Esophagus muscularis mucosa (tissue), 4 donors: ENCODE data around the gene TLE4. TPM values are rescaled to one million over a fixed set of nuclear protein-coding genes. Genes with fewer than 3 reads are reported as not detected.

Experiments used
- DNase-seq: peaks from one replicate; pipeline ENCODE4 v3.0.0-alpha.2; 2017; ENCODE audit errors: extremely low spot score
- H3K27ac ChIP-seq, 4 donors: fragments of 200-600 bp; sonication (generic); replicated peaks in 1 of 4; 1 replicate in 3 of 4; 2 replicates in 1 of 4; pipeline ENCODE4 v1.5.1; 2016 to 2019; ENCODE audit warnings: mild to moderate bottlenecking in 1 of 4
- H3K27me3 ChIP-seq, 4 donors: fragments of 200-600 bp; sonication (generic); one replicate each; pipeline versions ENCODE4 v1.5.1 to v1.6.0; 2016 to 2019
- H3K36me3 ChIP-seq, 4 donors: fragments of 200-600 bp; sonication (generic); one replicate each; pipeline ENCODE4 v1.5.1; 2016 to 2019
- H3K4me1 ChIP-seq, 4 donors: fragments of 200-600 bp; sonication (generic); one replicate each; pipeline ENCODE4 v1.5.1; 2016 to 2019
- H3K4me3 ChIP-seq, 4 donors: fragments of 200-600 bp; sonication (generic); 1 replicate in 2 of 4; 2 replicates in 2 of 4; pipeline ENCODE4 v1.5.1; 2016 to 2019; ENCODE audit warnings: mild to moderate bottlenecking in 4 of 4, moderate library complexity in 1 of 4
- H3K9me3 ChIP-seq, 4 donors: fragments of 200-600 bp; sonication (generic); 1 replicate in 3 of 4; 2 replicates in 1 of 4; pipeline ENCODE4 v1.5.1; 2016 to 2019
- CTCF ChIP-seq, 3 experiments: fragments of 200-600 bp in 2 of 3; fragments of 450-650 bp in 1 of 3; sonication (generic) in 2 of 3; IDR thresholded peaks; one replicate each; pipeline ENCODE4 v1.5.1; 2017 to 2019; ENCODE audit warnings: antibody characterized with exemption in 3 of 3, mild to moderate bottlenecking in 2 of 3, moderate library complexity in 1 of 3
- EP300 ChIP-seq: sonication (generic); formaldehyde crosslinking; IDR thresholded peaks from one replicate; pipeline ENCODE4 v1.6.1; 2017; ENCODE audit warnings: antibody characterized with exemption
- POLR2A ChIP-seq: fragments of 450-650 bp; IDR thresholded peaks from one replicate; pipeline ENCODE4 v1.6.1; 2017; ENCODE audit warnings: antibody characterized with exemption, moderate library complexity, mild to moderate bottlenecking, low read depth
- POLR2AphosphoS5 ChIP-seq, 2 donors: sonication (generic); formaldehyde crosslinking; IDR thresholded peaks; one replicate each; pipeline ENCODE4 v1.6.1; 2017; ENCODE audit warnings: antibody characterized with exemption in 2 of 2
- WGBS: methylation state at CpG from one replicate; pipeline ENCODE4 v1.1.5; 2018; 5-methylcytosine and 5-hydroxymethylcytosine counted together
- intact Hi-C: fragments of 100-400 bp; cut with DNase I; formaldehyde crosslinking; loops from one replicate; pipeline ENCODE4 v1.15.1; 2023
- total RNA-seq, 4 donors: library from RNA; depleted of rRNA; stranded (reverse); fragments of >200 nt; gene quantifications; one replicate each; pipeline versions ENCODE4 v1.1.0 to v1.2.1, GENCODE V29; 2016

The TLE4 gene
- total RNA-seq, 4 donors from 2014 or later, result 30.0 to 36.1 (median 34.3) TPM

DNA sequence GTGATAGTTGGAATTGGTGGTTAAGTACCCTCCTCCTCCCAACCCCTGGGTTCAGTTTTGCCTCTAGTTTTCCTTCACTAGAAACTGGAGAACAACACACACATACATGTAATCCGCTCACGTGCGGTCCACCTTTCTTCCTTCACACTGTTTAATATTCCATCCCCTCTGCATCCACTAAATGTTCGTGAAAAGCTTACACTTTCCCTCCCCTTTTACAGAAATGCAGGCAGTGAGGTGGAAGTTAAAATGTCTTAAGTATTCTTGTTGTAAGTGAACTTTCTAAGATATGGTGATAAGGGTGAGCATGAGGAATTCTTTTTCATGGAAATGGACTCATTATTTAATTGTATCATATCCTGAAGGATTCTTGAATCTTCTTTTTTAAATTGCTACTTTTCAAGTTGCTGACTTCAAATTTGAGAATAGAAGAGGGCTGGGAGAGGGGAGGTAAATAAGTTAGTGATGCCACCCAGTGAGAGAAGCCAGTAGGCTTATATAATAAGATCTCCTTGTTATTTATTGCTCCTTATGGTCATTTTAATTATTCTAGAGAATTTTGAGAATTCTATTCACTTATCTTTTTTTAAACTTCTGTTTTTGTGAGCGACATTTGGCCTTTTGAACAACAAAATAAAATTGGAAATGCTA lies 90.2 kb downstream of the TLE4 start:
- Histone ChIP-seq H3K36me3 (peaks cover 0 to 4% (median 0%) of the 10 kb centered on the region in 4 donors), H3K9me3 (no peaks in the 10 kb centered on the region), H3K27ac (no peak overlapping the region), H3K4me1 (peaks cover 0 to 22% (median 20%) of the 10 kb centered on the region in 4 donors), H3K27me3 (no peaks in the 10 kb centered on the region), H3K4me3 (no peak overlapping the region)
- WGBS, result 86% methylated on average over 5 of the region's 5 CpGs
- TF ChIP-seq POLR2A (no peak), CTCF (IDR thresholded peaks at IDR 0.05) (no peak)
- DNase-seq, result no peak
- intact Hi-C loops, result no loop called here

- H3K27ac ChIP-seq, result no peak overlapping the region
- TF ChIP-seq CTCF (IDR thresholded peaks at IDR 0.05), result no peak
- no peak for TF ChIP-seq POLR2A
- TF ChIP-seq EP300, result no peak
- no peak for TF ChIP-seq POLR2AphosphoS5 (IDR thresholded peaks at IDR 0.05)
- H3K4me1 ChIP-seq, result peaks cover 0 to 22% (median 20%) of the 10 kb centered on the region in 4 donors
- 48% methylated on average over 6 of the region's 6 CpGs for WGBS
- no peaks in the 10 kb centered on the region for H3K9me3 ChIP-seq
- H3K4me3 ChIP-seq, result no peak overlapping the region
- no peak for DNase-seq
- no peaks in the 10 kb centered on the region for H3K36me3 ChIP-seq
- no peaks in the 10 kb centered on the region for H3K27me3 ChIP-seq
- intact Hi-C loops, result no loop called here
Measured at GRCh38 chr9:79662537-79662956, 90.8 kb downstream of the TLE4 start.

- DNase-seq, result no peak
- TF ChIP-seq EP300, result no peak
- TF ChIP-seq CTCF (IDR thresholded peaks at IDR 0.05), result no peak
- no peak for TF ChIP-seq POLR2AphosphoS5 (IDR thresholded peaks at IDR 0.05)
- TF ChIP-seq POLR2A, result no peak
- no peaks in the 10 kb centered on the region for H3K9me3 ChIP-seq
- H3K4me3 ChIP-seq, result no peak overlapping the region
- intact Hi-C loops, result no loop called here
- H3K36me3 ChIP-seq, result no peaks in the 10 kb centered on the region
- no peak overlapping the region for H3K27ac ChIP-seq
- peaks cover 6 to 26% (median 20%) of the 10 kb centered on the region in 4 donors for H3K4me1 ChIP-seq
- no peaks in the 10 kb centered on the region for H3K27me3 ChIP-seq
- WGBS, result 69% methylated on average over 6 of the region's 6 CpGs
Measured at GRCh38 chr9:79663300-79663699, 91.5 kb downstream of the TLE4 start.

DNA sequence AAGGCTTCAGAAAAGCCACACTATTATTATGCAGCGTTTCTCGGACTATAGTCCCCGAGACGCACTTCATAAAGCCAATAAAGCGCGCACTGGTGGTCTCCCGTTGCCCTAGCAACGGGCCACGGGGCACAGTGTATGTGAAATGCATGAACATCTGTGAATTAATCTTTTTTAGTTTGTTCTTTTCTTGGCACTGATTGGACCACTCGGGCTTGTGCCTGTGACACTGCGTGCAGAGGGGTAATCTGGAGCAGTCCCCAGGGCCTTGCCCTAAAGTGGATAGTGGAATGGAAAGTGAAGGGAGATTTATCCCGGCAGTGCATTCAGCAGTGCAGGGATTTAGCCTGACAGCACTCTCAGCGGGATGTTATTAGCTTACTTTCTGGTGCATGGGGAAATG lies 92.1 kb downstream of the TLE4 start:
- no peak for DNase-seq
- no peaks in the 10 kb centered on the region for H3K27me3 ChIP-seq
- TF ChIP-seq POLR2AphosphoS5 (IDR thresholded peaks at IDR 0.05) (no peak), POLR2A (no peak), EP300 (no peak), CTCF (IDR thresholded peaks at IDR 0.05) (no peak)
- H3K9me3 ChIP-seq, result no peaks in the 10 kb centered on the region
- no peaks in the 10 kb centered on the region for H3K36me3 ChIP-seq
- no peak overlapping the region for H3K4me3 ChIP-seq
- WGBS, result 84% methylated on average over 13 of the region's 13 CpGs
- peaks cover 12 to 31% (median 24%) of the 10 kb centered on the region in 4 donors for H3K4me1 ChIP-seq
- no peak overlapping the region for H3K27ac ChIP-seq
- intact Hi-C loops, result no loop called here

- 95% methylated on average over 5 of the region's 5 CpGs for WGBS
- DNase-seq, result no peak
- Histone ChIP-seq H3K4me3 (no peak overlapping the region), H3K27ac (no peak overlapping the region), H3K9me3 (no peaks in the 10 kb centered on the region), H3K27me3 (no peaks in the 10 kb centered on the region), H3K4me1 (peaks cover 12 to 37% (median 29%) of the 10 kb centered on the region in 4 donors), H3K36me3 (no peaks in the 10 kb centered on the region)
- TF ChIP-seq POLR2AphosphoS5 (IDR thresholded peaks at IDR 0.05), result no peak
- TF ChIP-seq EP300, result no peak
- intact Hi-C loops, result no loop called here
Measured at GRCh38 chr9:79664375-79664831, 92.6 kb downstream of the TLE4 start.
